ENCODE measurements around the gene COL6A2. TPM values are rescaled to one million over a fixed set of nuclear protein-coding genes. Genes with fewer than 3 reads are reported as not detected.
"Not testable (repeated sequence)": the region's sequence is repeated elsewhere in the genome, so short reads cannot be mapped to it uniquely, and the experiment has no call there.

COL6A2 gene
- total RNA-seq, 1 donor: 12.6 TPM

DNA sequence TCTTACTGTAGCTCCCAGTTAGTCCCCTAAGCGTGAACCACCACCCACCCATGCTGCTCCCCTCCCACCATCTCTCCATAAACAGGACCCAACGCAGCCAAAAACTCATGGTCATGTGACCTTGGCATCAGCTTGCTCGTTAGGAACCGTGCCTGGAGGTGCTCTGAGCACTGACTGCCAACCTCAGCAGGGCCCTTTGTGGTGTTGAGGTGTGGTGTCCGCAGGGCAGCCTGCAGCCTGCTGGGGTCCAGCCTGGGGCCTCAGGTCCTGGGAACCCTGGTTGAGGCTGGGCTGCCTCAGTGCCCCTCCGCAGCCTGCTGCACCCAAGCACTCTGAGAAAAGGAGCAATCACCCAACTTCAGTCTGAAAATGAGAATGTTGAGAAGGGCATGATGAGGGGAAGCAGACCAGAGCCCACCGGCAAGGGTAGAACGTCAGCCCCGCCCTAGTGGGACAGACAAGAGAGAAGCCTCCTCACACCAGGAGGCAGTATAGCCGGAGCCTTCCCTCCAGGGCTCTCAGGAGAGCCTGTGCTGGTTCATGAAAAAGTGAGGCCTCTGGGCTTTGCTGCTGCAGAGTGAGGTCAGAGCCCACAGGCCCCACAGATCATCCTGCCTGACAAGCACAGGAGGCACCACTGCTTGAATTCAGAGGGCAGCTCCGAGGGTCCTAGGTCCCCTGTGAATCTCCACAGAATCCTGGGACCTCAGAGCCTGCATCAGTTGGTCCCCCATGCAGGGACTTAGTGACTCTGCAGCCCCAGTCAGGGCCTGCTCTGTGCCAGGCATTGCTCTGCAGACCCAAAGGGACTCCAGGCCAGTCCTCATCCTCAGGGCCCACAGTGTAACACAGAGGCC lies 4.9 kb upstream of the COL6A2 start:
- peaks cover 8% of the 10 kb centered on the region for H3K9me3 ChIP-seq (ENCODE audit: low read depth, low read length)
- no peaks in the 10 kb centered on the region for H3K4me1 ChIP-seq (ENCODE audit: insufficient read depth, low read length)
- H3K4me3 ChIP-seq (ENCODE audit: low read length): no peak overlapping the region
- H3K27me3 ChIP-seq (ENCODE audit: insufficient read depth, low read length): no peaks in the 10 kb centered on the region

DNA sequence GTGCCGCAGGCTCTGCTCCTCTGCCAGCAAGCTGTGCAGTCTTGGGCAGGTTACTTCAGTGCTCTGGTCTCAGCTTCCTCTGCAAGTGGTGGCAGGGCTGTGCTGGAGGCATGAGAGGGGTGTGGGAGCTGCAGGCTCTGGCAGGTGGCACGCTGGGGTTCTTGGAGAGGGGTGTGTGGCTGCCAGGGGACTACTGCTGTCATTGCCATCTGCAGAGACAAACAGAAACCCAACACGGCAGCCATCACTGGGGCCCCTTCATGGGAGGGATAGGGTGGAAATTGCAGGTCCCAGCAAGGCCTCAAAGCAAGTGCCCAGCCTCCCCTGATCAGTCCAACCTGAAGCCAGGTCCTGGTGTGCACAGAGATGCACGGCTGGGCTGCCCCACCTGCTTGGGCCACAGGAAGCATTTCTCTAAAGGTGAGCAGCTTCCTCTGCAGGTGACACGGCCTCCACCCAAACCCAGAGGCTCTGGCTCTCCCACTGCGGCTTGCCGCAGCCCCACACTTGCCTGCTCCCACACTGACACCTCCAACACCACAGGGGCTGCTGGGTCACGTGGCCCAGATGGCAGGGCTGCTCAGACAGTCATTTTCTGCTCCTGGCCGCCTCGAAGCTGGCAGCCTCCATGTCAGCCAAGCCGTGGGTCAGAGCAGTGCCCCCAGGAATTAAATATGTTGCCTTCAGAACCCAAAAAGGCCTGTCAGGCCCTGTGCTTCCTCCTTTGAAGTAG lies 4.1 kb upstream of the COL6A2 start:
- Histone ChIP-seq H3K4me1 (ENCODE audit: insufficient read depth, low read length) (no peaks in the 10 kb centered on the region), H3K9me3 (ENCODE audit: low read depth, low read length) (no peaks in the 10 kb centered on the region), H3K27me3 (ENCODE audit: insufficient read depth, low read length) (no peaks in the 10 kb centered on the region)

DNA sequence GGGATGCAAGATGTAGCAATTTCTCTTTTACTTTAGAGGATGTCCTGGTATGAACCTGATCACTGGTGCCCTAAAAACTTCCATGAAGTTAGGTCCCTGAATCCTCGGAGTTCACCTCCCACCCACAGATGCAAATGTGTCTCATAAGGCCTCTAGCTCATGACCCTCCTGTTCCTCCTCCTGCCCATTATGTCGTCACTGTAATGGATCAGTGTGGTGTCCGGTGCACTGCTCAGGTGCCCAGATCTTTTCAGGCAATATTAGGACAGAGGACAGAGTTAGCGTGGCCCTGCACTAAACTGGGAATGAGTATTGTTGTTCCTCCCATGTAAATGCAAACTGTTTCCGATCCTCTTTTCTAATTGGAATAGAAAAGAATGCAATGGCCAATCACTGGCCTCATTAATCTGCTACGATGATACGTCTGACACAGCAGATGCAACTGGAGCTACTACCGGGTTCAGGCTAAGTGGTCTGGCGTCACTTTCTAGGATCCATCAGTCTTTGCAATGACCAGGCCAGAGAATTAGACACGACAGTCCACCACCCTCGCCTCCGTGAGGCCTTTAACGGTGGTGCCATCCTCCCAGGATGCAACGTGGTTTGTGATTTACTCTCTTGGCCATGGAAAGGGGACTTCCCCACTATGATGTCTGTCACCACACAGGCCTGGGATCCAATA lies 3.4 kb upstream of the COL6A2 start:
- no peak overlapping the region for H3K4me3 ChIP-seq (ENCODE audit: low read length)
- H3K9me3 ChIP-seq (ENCODE audit: low read depth, low read length): no peaks in the 10 kb centered on the region
- H3K27me3 ChIP-seq (ENCODE audit: insufficient read depth, low read length): peaks cover 2% of the 10 kb centered on the region
- H3K4me1 ChIP-seq (ENCODE audit: insufficient read depth, low read length): no peaks in the 10 kb centered on the region

More for the DNA sequence above, 4.1 kb upstream of the COL6A2 start:
- no peak overlapping the region for H3K4me3 ChIP-seq (ENCODE audit: low read length)

GRCh38 chr21:46095083-46095719 lies 2.7 kb upstream of the COL6A2 start:
- no peaks in the 10 kb centered on the region for H3K4me1 ChIP-seq (ENCODE audit: insufficient read depth, low read length)
- H3K9me3 ChIP-seq (ENCODE audit: low read depth, low read length): no peaks in the 10 kb centered on the region
- peaks cover 8% of the 10 kb centered on the region for H3K27me3 ChIP-seq (ENCODE audit: insufficient read depth, low read length)
- H3K4me3 ChIP-seq (ENCODE audit: low read length): no peak overlapping the region

DNA sequence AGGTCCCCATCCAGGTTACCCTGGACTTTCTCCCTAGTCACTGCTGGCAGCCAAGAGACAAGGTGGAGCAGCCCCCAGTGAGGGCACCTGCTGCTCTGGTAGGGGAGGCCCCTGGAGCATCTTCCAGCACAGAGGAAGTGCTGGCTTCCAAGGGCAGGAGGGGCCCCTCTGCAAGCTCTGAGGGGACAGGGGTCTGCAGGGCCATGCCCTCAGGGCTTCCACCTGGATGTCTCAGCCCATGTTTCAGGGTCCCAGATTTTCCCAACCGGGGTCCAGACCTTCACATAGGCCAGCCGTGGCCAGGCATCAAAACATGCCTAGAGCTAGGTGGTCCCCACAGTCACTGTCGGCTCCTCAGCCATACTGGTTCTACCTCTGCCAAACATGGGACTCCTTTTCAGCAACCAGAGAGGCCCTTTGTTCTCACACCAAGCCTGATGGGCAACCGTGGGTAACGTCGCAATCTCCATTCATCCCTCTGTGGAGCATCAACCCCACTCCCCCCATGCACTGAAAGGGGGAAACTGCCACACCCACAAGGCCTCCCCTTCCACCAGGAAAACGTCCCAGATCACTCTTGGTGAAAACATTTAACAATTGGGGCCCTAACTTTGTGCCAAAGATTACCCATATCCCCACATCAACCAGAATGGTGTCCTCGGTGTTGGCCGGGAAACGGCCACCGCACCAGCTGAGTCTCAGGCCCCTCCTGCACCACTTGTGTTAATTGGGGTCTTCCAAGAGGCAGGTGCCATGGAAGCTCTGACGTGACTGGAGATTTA lies 1.9 kb upstream of the COL6A2 start:
- peaks cover 16% of the 10 kb centered on the region for H3K27me3 ChIP-seq (ENCODE audit: insufficient read depth, low read length)
- no peak overlapping the region for H3K4me3 ChIP-seq (ENCODE audit: low read length)
- H3K9me3 ChIP-seq (ENCODE audit: low read depth, low read length): no peaks in the 10 kb centered on the region
- H3K4me1 ChIP-seq (ENCODE audit: insufficient read depth, low read length): no peaks in the 10 kb centered on the region

DNA sequence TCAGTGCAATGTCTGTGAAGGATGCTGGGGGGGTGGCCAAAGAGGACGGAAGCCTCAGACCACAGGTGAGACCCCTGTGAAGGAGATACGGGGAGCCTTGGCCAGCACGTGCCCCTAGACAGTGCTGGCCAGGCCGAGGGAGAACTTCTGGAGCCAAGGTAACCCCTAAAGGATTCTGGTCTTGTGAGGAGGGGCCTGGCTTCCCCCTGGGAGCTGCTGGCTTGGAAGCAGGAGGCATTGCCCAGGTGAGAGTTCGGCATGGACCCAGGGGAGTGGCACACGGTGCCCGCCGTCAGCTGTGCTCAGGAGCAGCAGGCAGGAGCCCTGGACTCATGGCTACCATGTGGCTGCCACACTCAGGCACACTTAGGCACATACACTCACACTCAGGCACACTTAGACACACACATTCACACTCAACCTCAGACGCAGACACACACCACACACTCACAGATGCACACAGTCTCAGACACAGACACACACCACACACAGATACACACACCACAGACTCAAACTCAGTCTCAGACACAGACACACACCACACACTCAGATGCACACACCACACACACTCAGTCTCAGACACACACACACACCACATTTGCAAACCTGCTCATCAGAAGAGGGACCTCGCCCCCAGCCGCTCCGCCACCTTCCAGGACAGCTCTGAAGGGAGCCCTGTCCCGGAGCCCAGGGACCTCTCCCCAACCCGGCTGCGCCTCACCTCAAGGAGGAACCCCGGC lies 1.1 kb upstream of the COL6A2 start:
- Histone ChIP-seq H3K9me3 (ENCODE audit: low read depth, low read length) (no peaks in the 10 kb centered on the region), H3K4me3 (ENCODE audit: low read length) (no peak overlapping the region), H3K27me3 (ENCODE audit: insufficient read depth, low read length) (peaks cover 22% of the 10 kb centered on the region), H3K4me1 (ENCODE audit: insufficient read depth, low read length) (no peaks in the 10 kb centered on the region)

- Histone ChIP-seq H3K4me3 (ENCODE audit: low read length) (peak overlapping the region; percentile 16), H3K27me3 (ENCODE audit: insufficient read depth, low read length) (peaks cover 38% of the 10 kb centered on the region), H3K4me1 (ENCODE audit: insufficient read depth, low read length) (no peaks in the 10 kb centered on the region), H3K9me3 (ENCODE audit: low read depth, low read length) (peaks cover 16% of the 10 kb centered on the region)
Observed at GRCh38 chr21:46098303-46099141, 610 bp downstream of the COL6A2 start.

GRCh38 chr21:46099476-46099875 lies 1.6 kb downstream of the COL6A2 start:
- Histone ChIP-seq H3K27me3 (ENCODE audit: insufficient read depth, low read length) (peaks cover 44% of the 10 kb centered on the region), H3K4me3 (ENCODE audit: low read length) (no peak overlapping the region), H3K9me3 (ENCODE audit: low read depth, low read length) (peaks cover 21% of the 10 kb centered on the region), H3K4me1 (ENCODE audit: insufficient read depth, low read length) (no peaks in the 10 kb centered on the region)

DNA sequence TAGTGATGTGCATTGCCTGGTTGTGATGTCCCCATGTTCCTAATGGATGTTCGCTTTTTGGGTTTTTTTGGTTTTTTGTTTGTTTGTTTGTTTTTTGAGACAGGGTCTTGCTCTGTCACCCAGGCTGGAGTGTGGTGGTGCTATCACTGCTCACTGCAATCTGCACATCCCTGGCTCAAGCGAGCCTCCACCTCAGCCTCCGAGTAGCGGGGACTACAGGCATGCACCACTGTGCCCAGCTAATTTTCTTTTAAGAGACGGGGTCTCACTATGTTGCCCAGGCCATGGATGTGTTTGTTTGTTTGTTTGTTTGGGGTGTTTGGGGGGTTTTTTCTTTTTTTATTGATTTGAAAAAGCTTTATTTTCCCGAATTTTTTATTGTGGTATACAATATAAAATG lies 2.1 kb downstream of the COL6A2 start:
- H3K9me3 ChIP-seq (ENCODE audit: low read depth, low read length): peaks cover 23% of the 10 kb centered on the region
- H3K27me3 ChIP-seq (ENCODE audit: insufficient read depth, low read length): peaks cover 44% of the 10 kb centered on the region
- no peaks in the 10 kb centered on the region for H3K4me1 ChIP-seq (ENCODE audit: insufficient read depth, low read length)

DNA sequence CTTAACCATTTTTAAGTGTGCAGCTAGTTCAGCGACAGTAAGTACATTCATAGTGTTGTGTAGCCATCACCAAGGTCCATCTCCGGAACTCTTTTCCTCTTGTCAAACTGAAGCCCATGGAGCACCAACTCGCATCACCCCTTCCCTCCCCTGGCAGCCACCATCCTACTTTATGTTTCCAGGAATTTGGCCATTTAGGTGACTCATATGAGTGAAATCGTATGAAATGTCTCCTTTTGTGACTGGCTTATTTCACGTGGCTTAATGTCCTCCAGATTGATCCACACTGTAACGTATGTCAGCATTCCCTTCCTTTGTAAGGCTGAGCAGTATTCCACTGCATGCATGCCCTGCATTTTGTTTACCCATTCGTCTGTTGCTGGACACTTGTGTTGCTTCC lies 2.5 kb downstream of the COL6A2 start:
- Histone ChIP-seq H3K4me1 (ENCODE audit: insufficient read depth, low read length) (no peaks in the 10 kb centered on the region), H3K27me3 (ENCODE audit: insufficient read depth, low read length) (peaks cover 44% of the 10 kb centered on the region), H3K9me3 (ENCODE audit: low read depth, low read length) (peaks cover 23% of the 10 kb centered on the region), H3K4me3 (ENCODE audit: low read length) (no peak overlapping the region)

More for the DNA sequence above, 2.1 kb downstream of the COL6A2 start:
- no peak overlapping the region for H3K4me3 ChIP-seq (ENCODE audit: low read length)

GRCh38 chr21:46100906-46101305 lies 3.0 kb downstream of the COL6A2 start:
- H3K4me1 ChIP-seq (ENCODE audit: insufficient read depth, low read length): no peaks in the 10 kb centered on the region
- H3K27me3 ChIP-seq (ENCODE audit: insufficient read depth, low read length): peaks cover 44% of the 10 kb centered on the region
- H3K9me3 ChIP-seq (ENCODE audit: low read depth, low read length): peaks cover 23% of the 10 kb centered on the region
- H3K4me3 ChIP-seq (ENCODE audit: low read length): no peak overlapping the region

GRCh38 chr21:46104104-46104503 lies 6.2 kb downstream of the COL6A2 start:
- H3K4me3 ChIP-seq (ENCODE audit: low read length): no peak overlapping the region
- H3K27me3 ChIP-seq (ENCODE audit: insufficient read depth, low read length): peaks cover 44% of the 10 kb centered on the region
- H3K4me1 ChIP-seq (ENCODE audit: insufficient read depth, low read length): no peaks in the 10 kb centered on the region
- H3K9me3 ChIP-seq (ENCODE audit: low read depth, low read length): peaks cover 23% of the 10 kb centered on the region

DNA sequence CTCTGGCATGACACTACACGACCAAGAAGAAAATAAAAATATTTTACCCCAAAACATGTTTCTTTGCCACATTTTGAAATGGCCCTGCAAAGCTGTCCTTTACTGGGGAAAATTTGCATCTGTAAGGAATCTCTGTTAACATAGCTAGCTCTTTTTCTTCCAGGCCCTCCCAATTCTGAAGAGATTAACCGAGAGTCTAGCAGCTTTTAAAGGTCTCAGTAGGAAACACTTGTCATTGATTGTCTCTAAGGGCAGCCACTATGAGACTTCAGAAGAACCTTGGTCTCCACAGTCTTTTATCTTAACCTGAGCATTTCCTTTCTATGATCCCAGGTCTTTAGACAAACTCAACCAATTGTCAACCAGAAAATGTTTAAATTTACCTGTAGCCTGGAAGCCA lies 9.5 kb downstream of the COL6A2 start:
- Histone ChIP-seq H3K27me3 (ENCODE audit: insufficient read depth, low read length) (peaks cover 16% of the 10 kb centered on the region), H3K9me3 (ENCODE audit: low read depth, low read length) (peaks cover 18% of the 10 kb centered on the region)
- not testable (repeated sequence) for H3K4me3 ChIP-seq (ENCODE audit: low read length); H3K4me1 ChIP-seq (ENCODE audit: insufficient read depth, low read length)
